Measurements from ENCODE around the gene ATL2.

GRCh38 chr2:38244301-38244700 is 132.8 kb downstream of the ATL2 start:
- TF ChIP-seq CTCF (IDR thresholded peaks at IDR 0.05; ENCODE audit: low read length) (no peak), EZH2 (IDR thresholded peaks at IDR 0.05; ENCODE audit: borderline replicate concordance, low read length) (no peak)
